Naive B cell (primary cell): ENCODE data around the gene ENOPH1. TPM values are rescaled to one million over a fixed set of nuclear protein-coding genes. Genes with fewer than 3 reads are reported as not detected.

Experiments
- ATAC-seq, 2 donors: fragments of 150-1000 bp; cut with Tn5 transposase; 2 replicates each; pipeline ENCODE4 v1.10.0; 2021; ENCODE audit warnings: low read depth in 2 of 2, mild to moderate bottlenecking in 2 of 2, moderate library complexity in 2 of 2
- DNase-seq: peaks from one replicate; pipeline ENCODE4 v3.0.0; 2022
- H3K27ac Mint-ChIP-seq, 6 donors: one replicate each; pipeline ENCODE4 v1.8.0; 2020 to 2022; ENCODE audit warnings: mild to moderate bottlenecking in 6 of 6, mixed read lengths in 6 of 6, moderate library complexity in 5 of 6, inconsistent platforms in 2 of 6
- H3K27me3 Mint-ChIP-seq, 3 donors: one replicate each; pipeline ENCODE4 v1.8.0; 2021 to 2022; ENCODE audit warnings: mixed read lengths in 3 of 3, mild to moderate bottlenecking in 1 of 3
- H3K36me3 Mint-ChIP-seq, 2 donors: one replicate each; pipeline ENCODE4 v1.8.0; 2020 to 2022; ENCODE audit warnings: mixed read lengths in 2 of 2, inconsistent platforms in 1 of 2, mild to moderate bottlenecking in 1 of 2
- H3K4me1 Mint-ChIP-seq, 3 donors: one replicate each; pipeline ENCODE4 v1.8.0; 2020 to 2022; ENCODE audit warnings: mixed read lengths in 3 of 3, inconsistent platforms in 1 of 3, mild to moderate bottlenecking in 1 of 3, moderate library complexity in 1 of 3
- H3K4me3 Mint-ChIP-seq, 8 donors: one replicate each; pipeline ENCODE4 v1.8.0; 2020 to 2022; ENCODE audit warnings: mild to moderate bottlenecking in 8 of 8, mixed read lengths in 8 of 8, moderate library complexity in 8 of 8, inconsistent platforms in 2 of 8
- H3K9me3 Mint-ChIP-seq, 7 donors: one replicate each; pipeline ENCODE4 v1.8.0; 2020 to 2022; ENCODE audit warnings: mixed read lengths in 7 of 7, mild to moderate bottlenecking in 5 of 7, inconsistent platforms in 2 of 7, moderate library complexity in 1 of 7
- polyA plus RNA-seq, 6 donors: library from polyadenylated mRNA; unstranded; fragments of 300-500 nt; fragmentation: Illumina TruSeq; gene quantifications; one replicate each; pipeline ENCODE4 v1.2.3, GENCODE V29; 2021; ENCODE audit warnings: low read depth in 6 of 6

ENOPH1 gene
- polyA plus RNA-seq, 6 donors from 2014 or later, result 38.3 to 91.0 (median 39.1) TPM

DNA sequence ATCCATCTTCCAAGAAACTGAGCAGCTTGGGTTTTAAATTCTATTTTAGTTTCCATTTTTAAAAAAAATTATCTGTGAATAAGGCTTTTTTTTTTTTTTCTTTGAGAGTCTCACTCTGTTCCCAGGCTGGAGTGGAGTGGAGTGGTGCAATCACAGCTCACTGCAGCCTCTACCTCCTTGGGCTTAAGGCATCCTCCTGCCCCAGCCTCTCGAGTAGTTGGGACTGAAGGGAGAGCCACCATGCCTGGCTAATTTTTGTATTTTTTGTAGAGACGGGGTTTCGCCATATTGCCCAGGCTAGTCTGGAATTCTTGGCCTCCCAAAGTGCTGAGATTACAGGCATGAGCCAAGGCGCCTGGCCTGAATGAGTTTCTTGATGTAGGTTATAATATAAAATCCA is 1.4 kb downstream of the ENOPH1 start:
- peaks cover 37 to 48% (median 44%) of the 10 kb centered on the region in 3 donors for H3K4me1 Mint-ChIP-seq

DNA sequence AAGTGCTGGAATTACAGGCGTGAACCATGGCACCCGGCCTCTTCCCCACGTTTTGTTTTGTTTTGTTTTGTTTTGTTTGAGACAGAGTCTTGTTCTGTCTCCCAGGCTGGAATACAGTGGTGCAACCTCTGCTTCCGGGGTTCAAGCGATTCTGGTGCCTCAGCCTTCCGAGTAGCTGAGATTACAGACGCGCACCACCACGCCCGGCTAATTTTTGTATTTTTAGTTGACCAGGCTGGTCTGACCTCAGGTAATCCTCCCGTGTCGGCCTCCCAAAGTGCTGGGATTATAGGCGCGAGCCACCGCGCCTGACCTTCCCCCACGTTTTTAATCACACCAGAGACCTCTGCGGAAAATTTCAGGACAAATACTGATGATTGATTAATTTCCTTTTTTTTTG is 2.2 kb downstream of the ENOPH1 start:
- no peak for ATAC-seq
- no peak overlapping the region for H3K27ac Mint-ChIP-seq

More for the DNA sequence above, 1.4 kb downstream of the ENOPH1 start:
- no peak for ATAC-seq
- no peaks in the 10 kb centered on the region for H3K9me3 Mint-ChIP-seq
- DNase-seq, result no peak
- peak overlapping the region in 7 of 8 donors; percentile 3 to 100 (median 96) for H3K4me3 Mint-ChIP-seq
- peak overlapping the region in 3 of 6 donors; percentile 95 to 99 (median 98) for H3K27ac Mint-ChIP-seq
- no peaks in the 10 kb centered on the region for H3K27me3 Mint-ChIP-seq
- H3K36me3 Mint-ChIP-seq, result peaks cover 8 to 14% of the 10 kb centered on the region in 2 donors

DNA sequence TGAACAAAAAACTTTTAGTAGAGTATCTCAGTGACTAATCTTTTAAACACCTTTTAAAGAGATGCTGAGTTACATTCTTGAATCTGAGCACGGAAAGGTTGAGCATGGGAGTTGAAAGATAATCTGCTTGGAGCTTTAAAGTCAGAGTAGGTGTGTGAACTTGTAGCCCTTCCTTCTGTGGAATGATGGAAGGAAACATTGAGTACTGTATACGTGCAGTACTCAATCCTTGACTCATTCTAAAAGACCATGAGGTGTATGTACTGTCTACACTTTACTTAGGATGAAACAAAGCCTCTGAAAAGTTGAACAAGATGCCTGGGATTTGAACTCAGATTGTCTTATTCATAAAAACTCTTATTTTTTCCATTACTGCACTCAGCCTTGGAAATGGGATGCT is 3.4 kb downstream of the ENOPH1 start:
- Mint-ChIP-seq H3K9me3 (no peaks in the 10 kb centered on the region), H3K4me1 (peaks cover 33 to 44% (median 38%) of the 10 kb centered on the region in 3 donors), H3K36me3 (peaks cover 0 to 8% of the 10 kb centered on the region in 2 donors), H3K27me3 (no peaks in the 10 kb centered on the region), H3K4me3 (peak overlapping the region in 1 of 8 donors; percentile 62), H3K27ac (peak overlapping the region in 1 of 6 donors; percentile 33)
- DNase-seq (no peak), ATAC-seq (no peak)

More for the DNA sequence above, 2.2 kb downstream of the ENOPH1 start:
- DNase-seq, result no peak
- Mint-ChIP-seq H3K4me1 (peaks cover 37 to 48% (median 43%) of the 10 kb centered on the region in 3 donors), H3K4me3 (peak overlapping the region in 5 of 8 donors; percentile 5 to 96 (median 32)), H3K27me3 (no peaks in the 10 kb centered on the region), H3K9me3 (no peaks in the 10 kb centered on the region), H3K36me3 (peaks cover 5 to 8% of the 10 kb centered on the region in 2 donors)

DNA sequence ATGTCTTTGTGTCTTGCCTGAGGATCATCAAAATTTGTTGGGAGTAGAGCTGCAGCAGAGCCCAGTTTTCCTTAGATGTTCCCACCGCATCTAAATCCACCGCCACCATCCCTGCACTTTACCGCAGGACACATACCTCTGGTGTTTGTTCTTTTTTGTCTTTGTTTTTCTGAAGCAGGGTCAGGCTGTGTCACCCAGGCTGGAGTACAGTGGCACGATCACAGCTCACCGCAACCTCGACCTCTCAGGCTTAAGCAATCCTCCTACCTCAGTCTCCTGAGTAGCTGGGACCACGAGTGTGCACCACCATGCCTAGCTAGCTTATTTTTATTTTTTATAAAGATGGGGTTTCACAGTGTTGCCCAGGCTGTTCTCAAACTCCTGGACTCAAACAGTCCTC is 4.6 kb downstream of the ENOPH1 start:
- no peak for ATAC-seq
- H3K27ac Mint-ChIP-seq, result no peak overlapping the region
- peaks cover 32 to 53% (median 39%) of the 10 kb centered on the region in 3 donors for H3K4me1 Mint-ChIP-seq
- H3K36me3 Mint-ChIP-seq, result no peaks in the 10 kb centered on the region
- H3K9me3 Mint-ChIP-seq, result no peaks in the 10 kb centered on the region
- peak overlapping the region in 1 of 8 donors; percentile 75 for H3K4me3 Mint-ChIP-seq
- no peaks in the 10 kb centered on the region for H3K27me3 Mint-ChIP-seq
- no peak for DNase-seq

DNA sequence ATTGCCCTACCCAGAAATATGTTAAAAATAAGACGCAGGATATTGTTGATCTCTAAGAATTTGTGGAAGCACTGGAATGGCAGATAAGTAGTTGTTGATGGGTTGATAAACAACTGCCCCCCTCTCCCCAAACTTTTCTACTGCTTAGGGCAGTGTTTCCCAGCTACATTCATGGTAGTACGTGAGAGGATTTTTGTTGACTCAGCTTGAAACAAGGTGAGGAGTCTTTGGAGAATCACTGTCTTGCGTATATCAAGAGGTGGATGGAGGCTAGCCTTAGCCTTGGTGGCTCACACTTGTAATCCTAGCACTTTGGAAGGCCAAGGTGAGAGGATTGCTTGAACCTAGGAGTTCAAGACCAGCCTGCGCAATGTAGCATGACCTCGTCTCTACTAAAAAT is 5.7 kb downstream of the ENOPH1 start:
- ATAC-seq (no peak), DNase-seq (no peak)
- Mint-ChIP-seq H3K27ac (no peak overlapping the region), H3K27me3 (no peaks in the 10 kb centered on the region), H3K4me1 (peaks cover 36 to 60% (median 40%) of the 10 kb centered on the region in 3 donors), H3K36me3 (no peaks in the 10 kb centered on the region), H3K4me3 (no peak overlapping the region), H3K9me3 (no peaks in the 10 kb centered on the region)

DNA sequence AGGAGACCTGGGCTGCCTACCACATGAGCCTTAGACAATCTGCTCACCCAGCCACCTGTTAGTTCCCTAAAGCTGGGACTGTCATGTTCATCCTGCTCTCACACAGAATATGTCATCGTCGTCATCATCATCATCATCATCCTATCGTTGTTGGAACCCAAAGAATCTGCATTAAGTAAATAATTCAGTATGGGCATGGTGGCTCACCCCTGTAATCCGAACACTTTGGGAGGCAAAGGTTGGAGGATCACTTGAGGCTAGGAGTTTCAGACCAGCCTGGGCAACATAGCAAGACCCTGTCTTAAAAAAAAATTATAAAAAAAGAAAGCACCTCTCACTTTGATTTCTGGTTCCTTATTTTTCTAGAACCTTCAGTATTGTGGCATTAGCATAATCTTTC is 6.4 kb downstream of the ENOPH1 start:
- H3K27me3 Mint-ChIP-seq, result no peaks in the 10 kb centered on the region
- H3K9me3 Mint-ChIP-seq, result no peaks in the 10 kb centered on the region
- peaks cover 34 to 62% (median 43%) of the 10 kb centered on the region in 3 donors for H3K4me1 Mint-ChIP-seq
- H3K36me3 Mint-ChIP-seq, result no peaks in the 10 kb centered on the region
- no peak for ATAC-seq
- peak overlapping the region in 1 of 6 donors; percentile 80 for H3K27ac Mint-ChIP-seq
- no peak for DNase-seq
- no peak overlapping the region for H3K4me3 Mint-ChIP-seq

DNA sequence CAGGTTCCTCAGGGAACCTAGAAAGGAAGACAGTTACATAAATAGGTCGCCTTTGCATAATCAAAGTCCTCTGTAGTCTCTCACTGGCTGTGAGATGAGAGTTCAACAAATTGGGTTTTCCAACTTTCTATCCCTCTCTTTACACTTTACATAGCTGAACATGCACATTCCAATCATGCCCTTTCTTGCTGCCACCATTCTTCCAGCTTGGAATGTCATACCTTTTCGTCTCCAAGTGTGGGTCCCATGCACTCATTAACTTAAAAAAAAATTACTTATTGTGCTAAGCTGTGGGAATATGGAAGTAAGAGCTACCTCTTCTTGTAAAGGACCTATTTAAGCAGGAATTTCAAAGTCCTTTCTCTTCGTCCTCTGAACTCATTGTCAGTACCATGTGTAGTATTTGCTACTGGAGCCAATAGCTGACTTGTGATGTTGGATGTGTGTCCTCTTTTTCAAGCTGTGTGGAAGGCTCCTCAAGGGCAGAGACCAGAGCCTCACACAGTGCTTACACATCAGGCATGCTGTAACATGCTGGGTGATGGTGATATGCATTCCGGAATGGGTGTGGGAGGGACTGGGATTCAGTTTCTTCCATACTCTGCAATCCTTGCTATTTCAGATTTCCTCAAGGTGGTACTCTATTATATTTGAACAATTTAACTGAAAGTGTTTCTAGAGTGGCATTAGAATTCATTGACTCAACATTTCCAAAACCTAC is 7.1 kb downstream of the ENOPH1 start:
- Mint-ChIP-seq H3K36me3 (no peaks in the 10 kb centered on the region), H3K27ac (peak overlapping the region in 2 of 6 donors; percentile 39 to 80), H3K27me3 (no peaks in the 10 kb centered on the region), H3K9me3 (no peaks in the 10 kb centered on the region), H3K4me1 (peaks cover 34 to 64% (median 44%) of the 10 kb centered on the region in 3 donors), H3K4me3 (no peak overlapping the region)
- ATAC-seq, result no peak
- no peak for DNase-seq

DNA sequence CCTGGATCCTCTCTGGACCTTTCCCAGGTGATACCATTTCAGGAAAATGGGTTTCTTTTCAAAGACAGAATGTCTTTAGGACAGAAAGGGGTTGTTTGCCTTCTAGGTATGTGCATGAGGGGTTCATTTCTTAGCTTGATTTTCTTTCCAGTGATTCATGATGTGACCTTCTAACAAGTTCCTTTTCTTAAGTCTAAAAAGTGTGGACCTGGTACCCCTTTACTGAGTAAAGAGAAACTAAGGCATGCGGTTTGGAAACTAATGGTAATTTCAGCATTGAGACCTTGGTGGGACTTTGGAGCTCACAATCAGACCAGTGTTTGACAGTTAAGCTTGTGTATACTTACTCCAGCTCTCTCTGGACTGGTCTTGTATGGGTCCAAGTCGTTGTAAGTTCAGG is 8.7 kb downstream of the ENOPH1 start:
- Mint-ChIP-seq H3K9me3 (no peaks in the 10 kb centered on the region), H3K27me3 (no peaks in the 10 kb centered on the region), H3K27ac (peak overlapping the region in 1 of 6 donors; percentile 0), H3K36me3 (no peaks in the 10 kb centered on the region), H3K4me3 (no peak overlapping the region), H3K4me1 (peaks cover 34 to 59% (median 41%) of the 10 kb centered on the region in 3 donors)
- ATAC-seq (no peak), DNase-seq (no peak)

DNA sequence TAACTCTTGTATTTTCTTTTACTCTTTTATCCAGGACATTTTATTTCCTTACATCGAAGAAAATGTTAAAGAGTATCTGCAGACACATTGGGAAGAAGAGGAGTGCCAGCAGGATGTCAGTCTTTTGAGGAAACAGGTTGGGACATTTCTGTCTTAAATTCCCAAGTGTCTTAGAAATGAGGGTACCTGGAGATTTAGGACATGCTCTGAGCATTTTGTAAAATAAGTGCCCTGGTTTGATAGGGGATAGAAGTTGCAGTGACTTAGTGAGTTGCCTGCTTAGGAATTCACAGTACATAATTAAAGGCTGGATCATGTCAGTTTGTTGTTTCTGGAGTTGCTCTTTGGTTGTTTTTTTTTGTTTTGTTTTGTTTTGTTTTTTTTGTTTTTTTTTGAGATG is 17.5 kb downstream of the ENOPH1 start:
- no peak for ATAC-seq
- Mint-ChIP-seq H3K27me3 (no peaks in the 10 kb centered on the region), H3K9me3 (no peaks in the 10 kb centered on the region), H3K4me1 (peaks cover 0 to 11% (median 7%) of the 10 kb centered on the region in 3 donors), H3K4me3 (no peak overlapping the region), H3K27ac (peak overlapping the region in 3 of 6 donors; percentile 21 to 68 (median 59)), H3K36me3 (peaks cover 9 to 30% of the 10 kb centered on the region in 2 donors)
- no peak for DNase-seq

DNA sequence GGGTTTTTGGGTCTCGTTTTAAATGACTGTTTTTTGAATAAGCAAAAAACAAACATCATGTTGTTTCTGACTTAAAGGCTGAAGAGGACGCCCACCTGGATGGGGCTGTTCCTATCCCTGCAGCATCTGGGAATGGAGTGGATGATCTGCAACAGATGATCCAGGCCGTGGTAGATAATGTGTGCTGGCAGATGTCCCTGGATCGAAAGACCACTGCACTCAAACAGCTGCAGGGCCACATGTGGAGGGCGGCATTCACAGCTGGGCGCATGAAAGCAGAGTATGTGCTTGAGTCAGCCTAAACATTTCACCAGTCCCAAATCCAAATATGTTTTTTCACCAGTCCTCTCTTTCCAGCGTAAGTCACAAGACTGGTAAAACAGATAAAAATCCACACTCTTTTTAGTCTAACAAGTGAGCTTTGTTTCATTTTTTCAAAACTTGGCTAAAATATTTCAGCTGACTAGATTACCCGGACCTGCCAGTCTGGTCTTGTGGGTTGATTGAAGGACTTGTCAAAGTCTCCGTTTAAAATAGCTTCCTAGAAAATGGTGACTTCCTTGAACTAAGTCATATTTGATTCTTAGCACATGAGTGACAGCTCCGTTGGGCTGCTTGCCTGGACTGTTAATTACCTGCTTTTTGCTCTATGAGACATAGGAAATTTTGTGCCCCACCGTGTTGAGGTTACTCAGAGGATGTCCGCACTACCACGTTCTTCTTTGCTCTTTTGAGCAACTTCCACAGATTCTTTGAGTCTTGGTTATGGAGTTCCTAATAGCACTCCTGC is 20.8 kb downstream of the ENOPH1 start:
- H3K27me3 Mint-ChIP-seq, result no peaks in the 10 kb centered on the region
- peaks cover 9 to 30% of the 10 kb centered on the region in 2 donors for H3K36me3 Mint-ChIP-seq
- peak overlapping the region in 2 of 6 donors; percentile 18 to 33 for H3K27ac Mint-ChIP-seq
- ATAC-seq, result no peak
- H3K4me1 Mint-ChIP-seq, result peaks cover 0 to 7% (median 4%) of the 10 kb centered on the region in 3 donors
- H3K9me3 Mint-ChIP-seq, result no peaks in the 10 kb centered on the region
- H3K4me3 Mint-ChIP-seq, result peak overlapping the region in 1 of 8 donors; percentile 5
- DNase-seq, result no peak

DNA sequence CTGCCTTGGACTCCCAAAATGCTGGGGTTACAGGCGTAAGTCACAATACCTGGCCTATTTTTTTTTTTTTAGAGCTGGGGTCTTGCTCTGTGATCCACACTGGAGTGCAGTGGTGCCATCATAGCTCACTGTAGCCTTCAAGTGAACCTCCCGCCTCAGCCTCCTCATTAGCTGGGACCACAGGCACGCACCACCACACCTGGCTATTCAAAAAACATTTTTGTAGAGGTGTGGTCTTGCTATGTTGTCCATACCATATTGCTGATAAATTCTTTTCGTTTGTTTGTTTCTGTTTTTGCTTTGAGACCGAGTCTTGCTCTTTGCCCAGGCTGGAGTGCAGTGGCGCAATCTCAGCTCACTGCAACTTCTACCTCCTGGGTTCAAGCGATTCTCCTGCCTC is 21.6 kb downstream of the ENOPH1 start:
- DNase-seq, result no peak

DNA sequence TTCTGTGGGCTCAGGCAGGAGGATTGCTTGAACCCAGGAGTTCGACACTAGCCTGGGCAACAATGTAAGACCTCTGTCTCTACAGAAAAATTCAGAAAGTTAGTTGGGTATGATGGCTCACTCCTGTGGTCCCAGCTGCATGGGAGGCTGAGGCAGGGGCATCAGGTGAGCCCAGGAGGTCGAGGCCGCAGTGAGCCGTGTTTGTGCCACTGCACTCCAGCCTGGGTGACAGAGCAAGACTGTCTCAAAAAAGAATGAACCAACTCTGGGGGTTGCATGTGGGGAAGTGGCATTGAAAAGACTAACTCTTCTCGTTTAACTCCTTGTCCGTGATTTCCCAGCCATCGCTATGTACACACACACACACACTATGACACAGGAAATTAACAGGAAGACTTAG is 26.9 kb downstream of the ENOPH1 start:
- no peaks in the 10 kb centered on the region for H3K4me1 Mint-ChIP-seq
- H3K27me3 Mint-ChIP-seq, result no peaks in the 10 kb centered on the region
- H3K4me3 Mint-ChIP-seq, result no peak overlapping the region
- H3K9me3 Mint-ChIP-seq, result no peaks in the 10 kb centered on the region
- ATAC-seq, result no peak
- peak overlapping the region in 1 of 6 donors; percentile 36 for H3K27ac Mint-ChIP-seq
- no peaks in the 10 kb centered on the region for H3K36me3 Mint-ChIP-seq
- no peak for DNase-seq

More for the DNA sequence above, 21.6 kb downstream of the ENOPH1 start:
- Mint-ChIP-seq H3K4me3 (no peak overlapping the region), H3K27ac (peak overlapping the region in 1 of 6 donors; percentile 33), H3K9me3 (no peaks in the 10 kb centered on the region), H3K36me3 (peaks cover 9 to 30% of the 10 kb centered on the region in 2 donors), H3K27me3 (no peaks in the 10 kb centered on the region), H3K4me1 (peaks cover 0 to 7% (median 2%) of the 10 kb centered on the region in 3 donors)
- ATAC-seq, result no peak

DNA sequence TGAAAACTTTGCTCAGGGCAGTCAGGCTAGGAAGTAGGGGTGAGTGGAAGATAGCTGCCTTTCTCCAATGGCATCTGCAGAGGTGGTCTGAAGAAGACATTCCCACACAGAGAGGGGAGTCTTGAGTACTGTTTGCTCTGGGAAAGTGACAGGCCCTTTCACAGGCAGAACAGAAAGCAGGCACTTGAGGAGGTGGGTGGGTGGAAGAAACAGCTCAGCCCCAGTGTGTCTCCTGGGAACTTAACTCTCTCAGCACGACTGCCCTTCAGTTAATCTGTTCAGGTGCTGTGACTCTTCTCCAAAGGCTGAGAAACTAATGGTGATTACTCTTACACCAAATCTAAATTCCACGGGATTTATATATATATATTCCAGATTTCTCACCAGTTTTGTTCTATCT is 28.3 kb downstream of the ENOPH1 start:
- peaks cover 0 to 6% (median 2%) of the 10 kb centered on the region in 3 donors for H3K4me1 Mint-ChIP-seq
- H3K27ac Mint-ChIP-seq, result peak overlapping the region in 3 of 6 donors; percentile 36 to 93 (median 57)
- no peaks in the 10 kb centered on the region for H3K9me3 Mint-ChIP-seq
- DNase-seq, result no peak
- H3K4me3 Mint-ChIP-seq, result peak overlapping the region in 1 of 8 donors; percentile 20
- no peaks in the 10 kb centered on the region for H3K36me3 Mint-ChIP-seq
- no peaks in the 10 kb centered on the region for H3K27me3 Mint-ChIP-seq
- no peak for ATAC-seq
